DMS153 (cell line): ENCODE data around the gene PRRT3.
"Not testable (repeated sequence)": the region's sequence is repeated elsewhere in the genome, so short reads cannot be mapped to it uniquely, and the experiment has no call there.

Source experiments
- DNase-seq: peaks from one replicate; lab custom pipeline; 2025; lab: John Stamatoyannopoulos, UW

PRRT3 gene

GRCh38 chr3:9918261-9919038 is 33.8 kb downstream of the PRRT3 start:
- DNase-seq: no peak

- DNase-seq: no peak
These were observed 34.4 kb downstream of the PRRT3 start for GRCh38 chr3:9917820-9918219.

GRCh38 chr3:9916734-9917680 is 35.2 kb downstream of the PRRT3 start, which contains the start of gene IL17RC:
TSS of gene IL17RC (plus strand) at chr3:9917098. CDS start at chr3:9917316, 218 bp downstream.
- peak; percentile 36 for DNase-seq

GRCh38 chr3:9916346-9916733 is 35.9 kb downstream of the PRRT3 start:
- DNase-seq: no peak

- no peak for DNase-seq
These were observed 36.7 kb downstream of the PRRT3 start for GRCh38 chr3:9915254-9916141.

GRCh38 chr3:9914559-9915253 is 37.5 kb downstream of the PRRT3 start:
- no peak for DNase-seq

GRCh38 chr3:9914011-9914410 is 38.2 kb downstream of the PRRT3 start:
- no peak for DNase-seq

GRCh38 chr3:9913601-9914000 is 38.6 kb downstream of the PRRT3 start:
- no peak for DNase-seq

- no peak for DNase-seq
These were observed 39.8 kb downstream of the PRRT3 start for GRCh38 chr3:9912294-9912935.

GRCh38 chr3:9911863-9912262 is 40.3 kb downstream of the PRRT3 start:
- no peak for DNase-seq

GRCh38 chr3:9909221-9910013 is 42.8 kb downstream of the PRRT3 start:
- DNase-seq: no peak

- DNase-seq: no peak
These were observed 43.9 kb downstream of the PRRT3 start for GRCh38 chr3:9908286-9908685.

GRCh38 chr3:9906480-9906879 is 45.7 kb downstream of the PRRT3 start:
- no peak for DNase-seq

- DNase-seq: no peak
These were observed 48.3 kb downstream of the PRRT3 start for GRCh38 chr3:9903904-9904303.

- DNase-seq: no peak
These were observed 49.0 kb downstream of the PRRT3 start for GRCh38 chr3:9903238-9903624.

GRCh38 chr3:9902372-9903237 is 49.6 kb downstream of the PRRT3 start, which contains the start of gene IL17RE:
TSS of gene IL17RE (plus strand) at chr3:9902848. CDS start at chr3:9902933, 85 bp downstream.
- DNase-seq: no peak

- DNase-seq: no peak
These were observed 50.2 kb downstream of the PRRT3 start for GRCh38 chr3:9901967-9902366.

GRCh38 chr3:9900965-9901415 is 51.2 kb downstream of the PRRT3 start:
- DNase-seq: not testable (repeated sequence)

- no peak for DNase-seq
These were observed 52.9 kb downstream of the PRRT3 start for GRCh38 chr3:9899289-9899791.
